GM19043 (cell line): ENCODE results near the gene CNPY4.
A peak's percentile ranks its signal among the peaks of the same experiment; 100 is the strongest.
"Not testable (repeated sequence)": the region's sequence is repeated elsewhere in the genome, so short reads cannot be mapped to it uniquely, and the experiment has no call there.

Source experiments
- ATAC-seq: cut with Tn5 transposase; IDR thresholded peaks from one replicate; pipeline ENCODE4 v1.9.1; 2021; ENCODE audit warnings: low read depth; ENCODE audit not compliant: unreplicated experiment

The CNPY4 gene

DNA sequence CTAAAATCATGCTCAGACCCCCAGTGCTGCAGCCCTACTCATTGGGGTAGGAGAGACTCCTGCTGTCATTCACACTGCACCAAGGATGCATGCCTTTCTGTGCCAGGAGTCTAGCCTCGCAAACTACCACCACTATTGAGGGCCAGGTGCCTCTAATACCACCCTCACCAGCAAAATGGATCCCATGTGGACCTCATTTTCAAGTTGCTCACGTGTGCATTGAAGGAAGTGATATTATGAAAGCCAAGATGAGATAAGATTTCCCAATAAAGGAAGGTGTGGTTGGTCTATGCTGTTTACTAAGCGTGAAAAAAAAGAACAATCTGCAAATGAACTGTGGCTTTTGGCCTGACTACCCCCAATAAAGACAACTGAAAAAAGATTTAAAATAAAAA is 22.1 kb downstream of the CNPY4 start:
- no peak for ATAC-seq

DNA sequence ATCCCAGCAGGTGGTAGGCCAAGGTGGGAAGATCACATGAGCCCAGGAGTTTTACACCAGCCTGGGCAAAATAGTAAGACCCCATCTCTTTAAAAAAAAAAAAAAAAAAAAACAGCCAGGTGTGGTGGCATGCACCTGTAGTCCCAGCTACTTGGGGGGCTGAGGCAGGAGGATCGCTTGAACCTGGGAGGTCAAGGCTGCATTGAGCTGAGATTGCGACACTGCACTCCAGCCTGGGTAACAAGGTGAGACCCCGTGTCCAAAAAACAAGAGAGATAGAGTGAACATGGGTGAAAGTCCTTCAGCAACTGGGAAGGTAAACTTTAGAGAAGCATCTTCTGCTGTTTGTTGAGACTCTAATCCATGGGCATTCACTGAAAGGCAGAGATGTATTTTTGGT is 23.0 kb downstream of the CNPY4 start:
- ATAC-seq = no peak

- not testable (repeated sequence) for ATAC-seq
Measured at GRCh38 chr7:100146350-100146749, 26.9 kb downstream of the CNPY4 start.

DNA sequence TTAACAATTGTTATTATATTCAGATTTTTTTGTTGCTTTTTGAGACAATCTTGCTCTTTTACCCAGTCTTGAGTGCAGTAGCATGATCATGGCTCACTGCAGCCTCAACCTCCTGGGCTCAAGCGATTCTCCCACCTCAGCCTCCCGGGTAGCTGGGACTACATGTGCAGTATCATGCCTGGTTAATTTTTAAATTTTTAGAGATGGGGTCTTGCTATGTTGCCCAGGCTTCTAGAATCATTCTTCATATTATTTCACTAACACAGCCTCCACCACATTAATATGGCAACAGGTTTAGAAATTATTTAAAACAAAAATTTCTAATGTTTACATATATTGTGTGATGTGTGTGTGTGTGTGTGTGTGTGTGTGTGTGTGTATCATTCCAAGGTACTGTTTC is 27.8 kb downstream of the CNPY4 start:
- no peak for ATAC-seq

- no peak for ATAC-seq
Measured at GRCh38 chr7:100148225-100148558, 28.8 kb downstream of the CNPY4 start.

GRCh38 chr7:100148559-100149328 is 29.3 kb downstream of the CNPY4 start, which contains the start of gene LAMTOR4:
LAMTOR4 (plus strand) TSS chr7:100148918; CDS start chr7:100148973, 55 bp downstream.
- peak; percentile 95 for ATAC-seq

DNA sequence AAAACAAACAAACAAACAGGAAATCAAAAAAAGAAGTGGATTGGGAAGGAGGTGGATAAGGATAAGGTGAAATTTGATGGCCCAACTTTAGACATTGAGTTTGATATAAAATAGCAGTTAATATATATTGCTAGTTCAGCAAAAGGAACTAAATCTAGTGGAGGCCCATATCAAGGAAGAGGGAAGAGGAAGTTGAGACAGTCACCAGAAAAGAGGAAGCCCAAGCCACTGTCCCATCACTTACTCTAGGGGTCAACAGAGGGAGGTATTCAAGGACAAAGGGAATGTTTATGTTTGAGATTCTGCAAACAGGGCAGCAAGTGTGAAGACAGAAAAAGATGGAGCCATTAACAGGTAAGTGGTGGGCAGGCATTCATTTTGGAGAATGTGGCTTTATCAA is 33.0 kb downstream of the CNPY4 start:
- ATAC-seq = no peak

GRCh38 chr7:100152937-100153666 is 33.7 kb downstream of the CNPY4 start:
- no peak for ATAC-seq

- no peak for ATAC-seq
Measured at GRCh38 chr7:100153708-100154535, 34.5 kb downstream of the CNPY4 start.

DNA sequence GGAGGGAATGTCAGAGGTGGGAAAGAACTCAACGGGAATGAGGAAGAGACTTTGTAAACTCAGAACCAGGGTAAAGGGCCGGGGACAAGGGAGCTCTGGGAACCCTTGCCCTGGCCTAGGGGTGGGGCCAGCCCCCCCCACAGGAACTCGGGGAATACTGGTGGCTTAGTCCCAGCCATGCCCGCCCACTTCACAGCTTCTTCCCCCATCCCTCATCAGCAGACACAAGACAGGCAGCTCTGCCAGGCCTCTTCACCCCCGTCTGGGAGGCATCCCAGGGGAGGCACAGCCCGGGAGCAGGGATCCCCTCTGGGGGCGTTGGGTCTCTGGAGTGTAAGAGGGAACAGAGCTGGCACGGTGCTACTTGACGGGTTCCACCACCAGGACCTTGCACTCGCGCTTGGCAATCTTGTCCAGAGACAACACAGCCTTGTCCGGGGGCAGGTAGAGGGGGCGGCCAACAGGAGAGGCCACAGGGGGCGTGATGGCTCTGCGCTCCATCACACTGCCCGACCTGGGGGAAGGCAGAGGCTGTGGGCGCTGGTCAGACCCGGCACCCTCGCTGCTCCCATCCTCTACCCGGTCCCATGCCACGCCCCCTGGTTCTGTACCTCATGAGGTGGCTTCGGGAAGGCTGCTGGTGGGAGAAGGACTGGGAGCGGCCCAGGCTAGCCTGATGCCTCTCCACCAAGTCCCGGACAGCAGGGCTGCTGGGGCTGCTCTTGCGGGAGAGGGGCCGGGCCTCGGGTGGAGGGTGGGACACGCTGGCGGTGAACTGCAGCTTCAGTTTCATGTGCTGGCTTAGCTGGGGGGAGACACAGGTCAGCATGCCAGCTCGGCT is 35.4 kb downstream of the CNPY4 start:
- no peak for ATAC-seq

- no peak for ATAC-seq
Measured at GRCh38 chr7:100155553-100156317, 36.3 kb downstream of the CNPY4 start.

GRCh38 chr7:100156331-100157068 is 37.1 kb downstream of the CNPY4 start:
- ATAC-seq = no peak

DNA sequence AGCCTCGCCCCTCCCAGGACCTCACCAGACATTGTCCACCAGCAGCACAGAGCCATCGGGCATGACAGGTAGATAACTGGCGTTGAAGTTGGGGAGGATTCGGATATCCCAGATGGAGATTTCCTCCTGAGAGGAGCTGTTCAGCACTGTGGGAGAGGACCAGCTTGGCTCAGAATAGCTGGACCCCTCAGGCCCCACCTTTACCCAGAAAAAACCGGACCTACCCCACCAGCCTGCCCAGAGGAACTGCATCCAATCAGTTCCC is 37.6 kb downstream of the CNPY4 start:
- no peak for ATAC-seq

DNA sequence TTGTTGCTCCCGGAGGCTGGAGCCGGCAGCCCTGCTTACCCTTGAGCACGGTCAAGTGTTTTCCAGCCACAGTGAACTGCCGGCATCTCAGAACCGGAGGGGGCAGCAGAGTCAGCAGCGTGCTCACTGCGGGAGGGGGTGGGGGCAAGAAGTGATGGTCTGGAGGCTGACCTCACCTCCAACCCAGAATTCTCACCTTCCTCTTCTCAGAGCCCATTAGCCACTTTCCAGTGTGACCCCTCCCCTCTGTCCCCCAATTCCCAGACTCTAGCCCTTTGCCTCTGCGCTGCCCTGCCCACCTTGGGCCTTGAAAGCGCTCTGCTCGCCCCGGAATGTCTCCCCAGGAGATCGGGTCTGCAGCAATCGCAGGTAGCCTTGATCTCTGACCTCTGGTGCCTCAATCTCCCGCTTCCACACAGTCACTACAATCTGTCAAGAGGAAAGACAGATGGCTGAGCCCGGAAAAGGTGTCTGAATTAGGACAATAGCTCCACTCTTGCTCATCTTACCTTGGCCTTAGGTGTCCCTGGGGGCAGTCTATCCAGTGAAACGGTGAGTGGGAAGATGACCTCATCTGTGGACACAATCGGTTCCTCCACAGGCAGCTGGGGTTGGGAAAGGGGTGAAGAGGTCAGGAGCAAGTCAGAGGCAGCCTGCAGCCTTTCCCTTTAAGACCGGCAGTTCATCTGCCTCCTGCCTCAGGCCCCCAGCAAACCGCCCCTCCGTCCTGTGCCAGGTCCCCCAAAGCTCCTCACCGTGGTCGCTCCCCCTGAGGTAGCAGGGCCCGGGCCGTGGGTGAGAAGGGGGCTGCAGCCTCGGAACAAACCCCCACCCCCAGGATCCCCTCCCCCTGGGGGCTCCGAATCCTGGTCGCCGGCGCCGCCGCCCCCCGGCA is 38.1 kb downstream of the CNPY4 start:
- ATAC-seq = no peak

GRCh38 chr7:100158229-100159098 is 39.0 kb downstream of the CNPY4 start, which contains the start of gene TRAPPC14:
TRAPPC14 (minus strand) TSS chr7:100158723; CDS start chr7:100158499, 224 bp downstream.
- peak; percentile 82 for ATAC-seq

DNA sequence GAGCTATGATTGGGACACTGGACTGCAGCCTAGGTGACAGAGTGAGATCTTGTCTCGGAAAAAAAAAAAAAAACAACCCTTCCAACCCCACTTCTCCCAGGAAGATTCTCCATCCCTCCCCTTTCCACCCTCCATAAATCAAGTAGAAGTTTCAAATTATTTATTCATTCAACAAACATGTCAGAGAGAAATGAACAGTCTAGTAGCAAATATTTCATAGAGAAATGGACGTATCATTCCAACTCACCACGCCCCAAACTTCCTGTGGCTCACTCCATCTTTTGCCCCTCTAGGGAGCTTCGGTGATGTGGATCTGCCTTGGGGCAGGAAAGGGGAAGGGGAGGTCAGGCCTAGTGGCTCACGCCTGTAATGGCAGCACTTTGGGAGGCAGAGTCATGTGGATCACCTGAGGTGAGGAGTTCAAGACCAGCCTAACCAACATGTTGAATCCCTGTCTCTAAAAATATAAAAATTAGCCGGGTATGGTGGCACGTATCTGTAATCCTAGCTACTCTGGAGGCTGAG is 39.7 kb downstream of the CNPY4 start:
- no peak for ATAC-seq

DNA sequence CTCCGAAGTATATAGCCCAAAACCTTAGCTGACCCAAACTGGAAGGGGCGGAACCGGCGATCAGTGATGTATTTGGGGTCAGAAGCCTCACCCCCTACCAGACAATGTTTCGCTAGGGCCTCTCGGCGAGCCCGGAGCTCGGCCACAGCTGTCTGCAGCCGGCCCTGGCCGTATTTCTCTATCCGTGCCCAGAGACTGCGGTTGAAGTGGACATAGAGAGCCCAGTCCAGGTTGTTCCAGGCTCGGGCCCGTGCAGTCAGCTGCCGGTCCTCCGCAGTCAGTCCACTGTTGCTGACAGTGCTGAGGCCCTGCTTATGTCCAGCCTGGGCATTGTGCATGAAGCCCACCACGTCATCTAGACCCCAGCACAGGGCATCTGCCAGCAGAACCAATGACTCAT is 40.6 kb downstream of the CNPY4 start:
- ATAC-seq = no peak
